HG02938 (cell line): Measurements from ENCODE around the gene KIF26B.

ENCODE experiments used
- ATAC-seq: cut with Tn5 transposase; IDR thresholded peaks from one replicate; pipeline ENCODE4 v1.9.1; 2021; ENCODE audit warnings: mild to moderate bottlenecking, moderate library complexity; ENCODE audit not compliant: unreplicated experiment

The KIF26B gene

DNA sequence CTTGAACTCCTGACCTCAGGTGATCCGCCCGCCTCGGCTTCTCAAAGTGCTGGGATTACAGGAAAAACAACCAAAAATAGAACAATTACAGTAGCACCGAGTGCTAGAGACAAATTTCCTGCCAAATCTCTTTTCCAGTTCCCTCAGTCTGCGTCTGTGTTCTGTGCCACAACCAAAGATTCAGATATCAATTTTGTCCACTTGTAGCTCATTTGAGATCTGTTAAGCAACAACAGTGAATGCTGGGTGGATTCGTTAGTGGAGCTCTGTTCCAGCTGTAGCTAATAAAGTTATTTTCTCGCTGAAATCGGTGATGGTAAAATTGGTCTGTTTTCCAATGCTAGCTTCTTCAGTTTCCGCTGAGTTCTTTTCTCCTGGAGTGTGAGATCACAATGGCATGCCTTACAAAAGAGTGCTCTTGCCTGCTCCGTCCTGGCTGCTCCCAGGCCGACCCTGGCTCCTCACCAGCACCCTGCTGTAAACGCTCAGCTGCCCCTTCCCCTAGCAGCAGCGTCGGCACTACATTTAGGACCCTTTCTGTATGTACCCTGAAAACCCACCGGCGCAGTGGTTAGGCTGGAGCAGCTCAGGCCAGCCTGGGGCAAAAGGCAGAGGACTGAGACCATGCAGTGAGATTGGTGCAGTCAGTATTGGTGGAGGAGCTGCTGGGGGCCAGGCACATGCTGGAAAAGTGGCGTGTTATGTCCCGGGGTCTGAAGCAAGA lies 395.4 kb downstream of the KIF26B start:
- no peak for ATAC-seq

GRCh38 chr1:245550720-245551043 lies 395.9 kb downstream of the KIF26B start:
- no peak for ATAC-seq

DNA sequence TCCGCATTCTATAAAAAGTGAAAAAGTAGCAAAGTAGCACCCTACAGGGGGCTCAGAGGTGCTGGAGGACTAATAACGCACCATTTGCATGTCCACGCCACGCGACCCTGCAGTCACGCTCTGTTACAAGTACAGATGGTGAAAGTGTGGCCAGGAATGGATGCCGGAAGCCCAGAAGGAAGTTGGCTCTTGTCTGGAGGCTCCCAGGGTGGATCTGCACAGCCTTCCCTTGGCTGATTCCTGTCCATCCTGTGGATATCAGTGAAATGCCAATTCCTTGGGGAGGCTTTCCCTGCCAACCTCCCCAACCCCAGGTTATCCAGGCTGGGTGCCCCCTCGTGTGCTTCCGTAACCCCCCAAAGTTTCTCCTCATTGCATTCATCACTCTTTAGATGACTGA lies 396.8 kb downstream of the KIF26B start:
- ATAC-seq: no peak

DNA sequence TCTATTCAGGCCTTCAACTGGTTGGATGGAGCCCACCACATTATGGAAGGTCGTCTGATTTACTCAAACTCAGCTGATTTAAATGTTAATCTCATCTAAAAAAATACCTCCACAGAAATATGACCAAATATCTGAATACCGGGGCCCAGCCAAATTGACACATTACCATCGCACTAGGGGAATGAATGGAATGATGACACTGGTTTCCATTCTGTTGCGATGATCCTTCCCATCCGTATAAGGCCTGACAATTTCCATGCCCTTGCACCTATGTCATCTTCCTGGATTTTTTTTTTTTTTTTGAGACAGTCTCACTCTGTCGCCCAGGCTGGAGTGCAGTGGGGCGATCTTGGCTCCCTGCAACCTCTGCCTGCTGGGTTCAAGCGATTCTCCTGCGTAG lies 397.5 kb downstream of the KIF26B start:
- no peak for ATAC-seq

DNA sequence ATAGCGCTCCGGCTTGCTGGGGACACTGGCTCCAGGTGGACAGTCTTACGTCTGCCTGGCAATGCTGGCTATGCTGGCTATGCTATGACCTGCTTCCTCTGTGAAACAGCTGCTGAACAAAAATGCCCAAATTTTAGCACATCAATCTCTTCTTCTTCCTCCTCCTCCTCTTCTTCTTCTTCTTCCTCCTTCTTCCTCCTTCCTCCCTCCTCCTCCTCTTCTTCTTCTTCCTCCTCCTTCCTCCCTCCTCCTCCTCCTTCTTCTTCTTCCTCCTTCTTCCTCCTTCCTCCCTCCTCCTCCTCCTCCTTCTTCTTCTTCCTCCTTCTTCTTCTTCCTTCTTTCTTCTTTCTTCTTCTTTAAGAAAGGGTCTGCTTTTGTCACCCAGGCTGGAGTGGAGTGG lies 401.3 kb downstream of the KIF26B start:
- no peak for ATAC-seq

- ATAC-seq: no peak
These were observed 403.3 kb downstream of the KIF26B start for GRCh38 chr1:245558069-245558468.

GRCh38 chr1:245560316-245560859 lies 405.6 kb downstream of the KIF26B start:
- no peak for ATAC-seq

DNA sequence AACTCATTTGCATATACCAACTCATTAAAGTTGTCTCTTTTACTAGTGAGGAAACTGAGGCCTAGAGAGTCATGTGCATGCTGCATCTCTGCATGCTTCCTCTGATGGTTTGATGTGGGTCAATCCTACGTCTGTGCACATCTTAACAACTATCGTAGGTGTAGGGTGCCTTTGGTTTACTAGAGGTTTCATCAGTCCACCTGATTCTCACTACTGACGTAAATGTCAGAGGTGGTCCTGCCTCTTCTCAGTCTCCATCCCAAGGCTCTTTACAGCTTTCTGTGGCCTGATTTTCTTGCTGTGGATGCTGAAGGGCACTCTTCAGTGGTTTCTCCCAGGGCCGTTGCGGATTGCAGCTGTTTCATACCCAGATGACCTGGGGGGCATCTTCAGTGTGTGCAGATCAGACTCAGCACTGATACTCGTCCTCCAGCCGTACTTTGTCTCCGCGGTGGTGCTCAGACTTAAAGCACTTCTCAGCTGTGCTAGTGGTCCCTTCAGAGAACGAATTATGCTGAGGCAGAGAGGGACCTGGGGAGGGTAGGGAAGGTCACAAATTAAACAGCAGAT lies 407.0 kb downstream of the KIF26B start:
- no peak for ATAC-seq

- no peak for ATAC-seq
These were observed 411.3 kb downstream of the KIF26B start for GRCh38 chr1:245566134-245566533.

GRCh38 chr1:245566952-245567351 lies 412.2 kb downstream of the KIF26B start:
- no peak for ATAC-seq

DNA sequence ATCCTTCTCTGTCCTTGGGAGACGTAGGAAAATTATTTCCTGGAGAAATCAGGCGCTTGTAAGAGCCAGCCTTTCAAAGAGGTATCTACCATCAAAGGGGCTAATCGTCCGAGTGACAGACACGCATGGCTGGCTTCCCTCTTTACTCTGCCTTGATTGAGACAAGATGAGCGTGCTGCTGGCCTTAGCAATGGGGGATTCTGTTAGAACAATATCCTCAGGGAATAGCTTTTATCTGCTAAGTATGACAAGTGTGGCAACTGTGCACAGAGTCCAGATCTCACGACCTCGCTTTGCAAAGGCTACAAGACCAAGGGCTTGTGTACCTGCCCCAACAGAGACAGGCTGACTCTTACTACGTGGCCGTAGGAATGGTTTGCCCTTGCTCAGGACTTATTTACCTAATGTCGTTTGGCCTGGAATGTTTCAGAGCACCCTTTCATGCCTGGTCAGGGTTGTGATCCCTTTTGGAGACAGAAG lies 417.1 kb downstream of the KIF26B start:
- ATAC-seq: no peak

- ATAC-seq: no peak
These were observed 417.9 kb downstream of the KIF26B start for GRCh38 chr1:245572709-245573108.

- ATAC-seq: no peak
These were observed 420.9 kb downstream of the KIF26B start for GRCh38 chr1:245575710-245576109.

DNA sequence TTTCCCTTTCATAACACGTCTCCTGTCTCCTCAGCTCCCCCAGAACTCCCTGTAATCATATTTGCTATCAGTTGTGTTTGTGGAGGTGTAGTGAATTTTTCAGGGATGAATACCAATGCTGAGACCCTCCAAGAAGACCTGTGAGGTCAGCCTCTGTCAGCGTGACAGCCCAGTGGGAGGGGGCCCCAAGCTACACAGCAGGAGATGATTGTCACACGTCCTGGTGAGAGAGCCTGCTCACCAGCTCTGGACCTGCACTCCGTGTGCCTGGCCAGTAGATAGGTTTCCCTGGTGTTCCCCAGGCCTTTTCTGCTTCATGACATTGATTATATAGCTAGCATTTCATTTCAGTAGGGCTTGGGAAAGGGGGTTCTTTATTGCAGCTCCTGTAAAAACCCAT lies 421.5 kb downstream of the KIF26B start:
- no peak for ATAC-seq

GRCh38 chr1:245577191-245578157 lies 422.7 kb downstream of the KIF26B start:
- ATAC-seq: no peak

DNA sequence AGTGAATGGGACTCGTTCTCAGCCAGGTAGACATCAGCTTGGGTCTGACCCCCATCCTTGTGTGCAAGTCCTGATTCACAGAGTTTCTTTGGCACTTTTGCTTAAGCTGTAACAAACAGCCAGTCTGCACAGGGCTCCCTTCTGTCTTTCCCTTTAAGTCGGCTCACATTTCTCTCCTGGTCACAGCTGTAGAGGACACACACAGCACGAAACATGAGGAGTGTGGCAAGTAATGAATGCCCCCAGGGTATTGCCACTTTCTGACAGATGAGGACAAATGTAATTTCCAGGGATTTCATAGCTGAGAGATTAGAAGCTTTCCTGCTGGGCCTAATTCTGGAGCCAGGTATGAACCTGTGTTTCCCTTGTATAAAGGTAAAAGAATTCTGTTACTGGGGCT lies 423.5 kb downstream of the KIF26B start:
- ATAC-seq: no peak

DNA sequence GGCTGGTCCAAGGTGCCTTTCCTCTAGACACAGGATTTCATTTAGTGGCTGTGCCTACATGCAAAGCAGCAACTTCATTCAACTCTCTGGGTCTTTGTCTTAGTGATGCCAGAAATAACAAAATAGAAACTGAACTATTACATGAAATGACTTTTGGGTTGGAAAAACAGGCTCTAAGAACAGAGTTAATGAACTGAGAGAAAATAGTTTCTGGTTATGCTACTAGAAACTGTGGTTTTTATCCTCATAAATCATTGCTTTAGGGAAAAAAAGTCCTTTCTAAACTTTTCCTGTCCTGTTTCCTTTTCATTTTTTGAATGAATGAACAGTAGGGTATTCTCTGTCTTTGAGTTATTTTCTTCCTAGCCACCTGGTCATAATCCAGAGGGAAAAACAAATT lies 424.0 kb downstream of the KIF26B start:
- ATAC-seq: no peak

GRCh38 chr1:245579881-245580280 lies 425.1 kb downstream of the KIF26B start:
- no peak for ATAC-seq

- no peak for ATAC-seq
These were observed 425.9 kb downstream of the KIF26B start for GRCh38 chr1:245580651-245581050.

DNA sequence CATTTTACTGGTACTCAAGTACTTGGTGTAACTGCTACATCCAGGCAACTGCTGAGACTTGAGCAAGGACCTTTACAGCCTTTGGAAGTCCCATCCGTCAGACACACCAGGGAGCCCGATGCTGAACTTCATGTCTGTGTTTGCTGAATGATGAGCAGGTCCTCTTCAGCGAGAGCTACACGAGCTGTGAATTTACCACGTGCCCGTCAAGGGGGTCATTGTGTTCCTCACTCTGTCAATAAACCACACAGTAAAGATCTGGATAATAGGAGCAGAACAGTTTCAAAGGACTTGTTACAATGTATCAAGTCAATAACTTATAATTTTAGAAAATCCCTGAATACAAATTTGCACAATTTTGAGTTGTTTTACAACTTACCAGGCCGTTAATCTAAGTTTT lies 427.2 kb downstream of the KIF26B start:
- ATAC-seq: no peak

- no peak for ATAC-seq
These were observed 428.3 kb downstream of the KIF26B start for GRCh38 chr1:245583081-245583480.
